ENCODE measurements around the gene CDK5RAP1.
"Not testable (repeated sequence)": the region's sequence is repeated elsewhere in the genome, so short reads cannot be mapped to it uniquely, and the experiment has no call there.

CDK5RAP1 gene

GRCh38 chr20:33418033-33418432 lies 16.7 kb upstream of the CDK5RAP1 start:
- DNase-seq = no peak

GRCh38 chr20:33415948-33416347 lies 14.6 kb upstream of the CDK5RAP1 start:
- no peak for DNase-seq

GRCh38 chr20:33412484-33412838 lies 11.1 kb upstream of the CDK5RAP1 start:
- DNase-seq = no peak

GRCh38 chr20:33411711-33412483 lies 10.6 kb upstream of the CDK5RAP1 start:
- DNase-seq = no peak

- DNase-seq = no peak
Measured at GRCh38 chr20:33411242-33411641, 9.9 kb upstream of the CDK5RAP1 start.

- DNase-seq = no peak
Measured at GRCh38 chr20:33410081-33410742, 8.9 kb upstream of the CDK5RAP1 start.

DNA sequence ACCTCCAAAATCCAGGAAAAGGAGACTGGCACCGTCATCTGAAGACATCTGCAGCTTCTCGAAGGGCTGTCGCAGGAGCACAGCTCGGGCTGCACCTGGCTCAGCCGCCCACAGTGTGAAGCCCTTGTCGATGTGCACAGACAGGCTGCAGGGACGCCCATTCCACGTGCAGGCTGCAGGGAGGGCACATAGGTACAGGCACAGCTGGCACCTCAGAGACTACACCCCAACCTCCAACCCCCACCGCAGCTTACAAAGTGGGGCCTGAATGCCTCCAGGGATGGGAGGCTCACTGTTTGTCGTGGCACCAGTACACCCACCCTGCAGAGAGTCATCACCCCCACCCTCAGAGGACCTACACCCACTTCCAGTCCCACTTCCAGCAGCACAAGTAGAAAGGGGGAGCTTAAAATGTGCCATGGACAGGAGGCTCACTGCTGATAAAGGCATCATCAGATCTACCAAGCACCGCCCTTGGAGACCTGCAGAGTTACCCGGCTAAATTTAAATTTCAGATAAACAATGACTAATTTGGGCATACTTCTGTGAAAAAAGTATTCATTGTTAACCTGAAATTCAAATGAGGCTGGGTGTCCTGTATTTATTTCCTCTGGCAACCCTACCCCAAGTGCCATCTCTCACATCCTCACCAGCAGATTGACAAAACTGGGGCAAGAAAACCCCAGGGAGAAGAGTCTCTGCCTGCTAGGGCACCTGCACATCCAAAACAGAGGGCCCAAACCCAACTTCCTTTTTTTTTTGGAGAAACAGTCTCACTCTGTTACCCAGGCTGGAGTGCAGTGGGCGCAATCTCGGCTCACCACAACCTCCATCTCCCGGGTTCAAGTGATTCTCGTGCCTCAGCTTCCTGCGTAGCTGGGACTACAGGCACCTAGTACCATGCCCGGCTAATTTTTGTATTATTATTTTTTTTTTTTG lies 7.7 kb upstream of the CDK5RAP1 start:
- DNase-seq = no peak

DNA sequence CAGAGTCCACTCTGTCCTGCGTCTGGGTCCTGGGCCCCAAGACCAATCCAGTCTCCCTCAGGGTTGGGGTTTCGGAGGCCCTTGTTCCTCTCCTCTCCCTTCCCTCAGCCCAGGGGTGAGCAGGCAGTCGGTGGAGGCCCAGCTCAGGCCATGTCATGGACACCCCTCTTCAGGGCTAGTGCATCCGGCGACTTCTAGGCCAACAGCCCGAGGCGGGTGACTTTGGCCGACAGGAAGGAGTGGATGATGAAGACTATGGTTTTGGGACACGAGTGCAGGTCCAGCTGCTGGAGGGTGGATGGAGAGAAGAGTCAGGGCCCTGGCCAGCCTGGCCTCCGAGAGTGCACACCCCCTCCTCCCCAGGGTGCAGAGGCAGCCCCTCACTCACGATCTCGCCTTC lies 7.0 kb upstream of the CDK5RAP1 start:
- DNase-seq = no peak

- no peak for DNase-seq
Measured at GRCh38 chr20:33407796-33408195, 6.5 kb upstream of the CDK5RAP1 start.

DNA sequence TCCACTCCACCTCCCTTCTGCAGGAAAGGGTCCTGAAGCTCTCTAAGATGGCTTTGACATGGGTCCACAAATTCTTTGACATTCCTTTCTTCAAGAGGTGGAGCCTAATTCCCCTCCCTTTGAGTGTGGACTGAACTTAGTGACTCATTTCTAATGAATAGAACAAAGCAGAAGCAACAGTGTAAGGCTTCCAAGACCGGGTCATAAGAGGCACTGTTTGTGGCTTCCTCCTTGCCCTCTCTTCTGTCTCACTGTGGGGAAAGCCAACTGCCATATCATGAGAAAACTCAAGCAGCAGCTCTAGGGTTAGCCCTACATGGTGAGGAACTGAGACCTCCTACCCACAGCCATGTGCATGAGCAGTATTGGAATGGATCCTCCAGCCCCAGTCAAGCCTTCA lies 5.9 kb upstream of the CDK5RAP1 start:
- DNase-seq = no peak

DNA sequence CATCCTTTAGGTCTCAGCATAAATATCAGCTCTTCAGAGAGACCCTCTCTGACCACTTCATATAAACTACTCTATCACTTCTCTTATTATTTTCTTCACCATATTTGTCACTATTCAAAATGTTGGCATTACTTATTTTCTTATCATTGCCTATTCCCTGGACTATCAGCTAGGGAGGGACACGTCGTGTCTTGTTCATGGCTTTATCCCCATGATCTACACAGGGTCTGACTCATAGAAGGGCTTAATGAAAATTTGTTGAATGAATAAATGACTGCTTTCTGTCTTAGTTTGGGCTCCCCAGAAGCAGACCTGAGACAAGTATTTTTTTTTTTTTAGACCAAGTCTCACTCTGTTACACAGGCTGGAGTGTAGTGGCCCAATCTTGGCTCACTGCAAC lies 3.0 kb upstream of the CDK5RAP1 start:
- no peak for DNase-seq

DNA sequence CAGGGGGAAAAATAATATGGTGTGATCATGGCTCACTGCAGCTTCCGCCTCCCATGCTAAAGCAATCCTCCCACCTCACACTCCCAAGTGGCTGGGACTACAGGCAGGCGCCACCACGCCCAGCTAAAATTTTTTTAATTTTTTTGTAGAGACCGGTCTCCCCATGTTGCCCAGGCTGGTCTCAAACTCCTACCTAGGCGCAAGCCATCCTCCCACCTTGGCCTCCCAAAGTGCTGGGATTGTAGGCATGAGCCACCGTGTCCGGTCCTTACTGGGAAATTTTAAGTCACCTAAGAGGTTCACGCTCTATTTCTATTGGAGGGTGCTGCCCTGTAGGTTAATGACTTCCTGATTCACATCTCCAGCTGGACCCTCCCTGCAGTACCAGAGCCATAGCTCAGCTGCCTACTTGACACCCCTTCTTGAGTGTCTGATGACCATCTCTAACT lies 626 bp upstream of the CDK5RAP1 start:
- no peak for DNase-seq

DNA sequence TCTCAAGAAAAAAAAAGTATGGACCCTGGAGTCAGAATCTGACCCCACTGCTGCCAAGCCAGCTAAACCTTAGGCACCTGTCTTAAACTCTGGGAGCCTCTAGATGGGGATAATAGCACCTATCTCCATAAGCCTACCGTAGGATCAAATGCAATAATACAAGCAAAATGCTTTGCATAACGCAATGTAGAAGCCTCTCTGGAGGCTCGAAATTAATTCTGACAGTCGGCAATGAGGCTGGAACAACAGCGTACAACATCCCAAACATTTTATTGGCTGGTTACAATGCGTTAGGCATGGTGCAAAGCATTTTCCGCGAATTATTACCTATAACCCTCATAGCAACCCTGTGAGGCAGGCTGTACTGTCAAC lies 521 bp downstream of the CDK5RAP1 start:
- no peak for DNase-seq

DNA sequence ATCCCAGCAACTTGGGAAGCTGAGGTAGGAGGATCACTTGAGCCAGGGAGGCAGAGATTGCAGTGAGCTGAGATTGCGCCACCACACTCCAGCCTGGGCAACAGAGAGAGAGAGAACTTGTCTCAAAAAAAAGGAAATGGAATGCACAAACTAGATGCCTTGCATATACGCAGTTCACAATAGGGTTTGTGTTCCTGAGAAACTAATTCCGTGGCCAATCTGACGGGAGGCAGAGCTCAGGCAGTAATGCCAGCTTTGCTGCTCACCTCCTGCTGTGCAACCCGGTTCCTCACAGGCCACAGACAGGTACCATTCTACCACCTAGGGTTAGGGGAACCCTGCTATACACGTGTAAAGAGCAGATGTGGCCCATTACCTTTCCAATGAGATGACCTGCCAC lies 1.4 kb downstream of the CDK5RAP1 start:
- DNase-seq = no peak

GRCh38 chr20:33394718-33395117 lies 6.6 kb downstream of the CDK5RAP1 start:
- no peak for DNase-seq

GRCh38 chr20:33393609-33394008 lies 7.7 kb downstream of the CDK5RAP1 start:
- DNase-seq = no peak

- no peak for DNase-seq
Measured at GRCh38 chr20:33391722-33392415, 9.4 kb downstream of the CDK5RAP1 start.

- not testable (repeated sequence) for DNase-seq
Measured at GRCh38 chr20:33389326-33389725, 12.0 kb downstream of the CDK5RAP1 start.

- DNase-seq = no peak
Measured at GRCh38 chr20:33388268-33388667, 13.1 kb downstream of the CDK5RAP1 start.

DNA sequence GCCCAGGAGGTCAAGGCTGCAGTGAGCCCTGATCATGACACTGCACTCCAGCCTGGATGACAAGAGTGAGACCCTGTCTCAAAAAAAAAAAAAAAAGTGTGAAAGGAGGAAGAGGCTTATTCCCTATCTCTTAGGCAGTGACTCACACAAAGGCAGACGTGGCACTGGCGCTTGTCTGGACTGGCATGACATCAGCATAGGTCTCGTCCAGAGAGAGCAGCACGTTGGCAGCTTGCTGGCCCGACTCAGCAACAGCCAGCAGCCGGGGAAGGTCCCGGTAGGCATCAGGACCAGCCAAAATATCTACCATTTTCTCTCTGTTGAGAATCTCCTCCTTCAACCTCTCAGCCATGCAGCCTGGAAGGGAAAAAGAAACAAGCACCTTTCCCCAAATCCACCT lies 14.1 kb downstream of the CDK5RAP1 start:
- DNase-seq = no peak

DNA sequence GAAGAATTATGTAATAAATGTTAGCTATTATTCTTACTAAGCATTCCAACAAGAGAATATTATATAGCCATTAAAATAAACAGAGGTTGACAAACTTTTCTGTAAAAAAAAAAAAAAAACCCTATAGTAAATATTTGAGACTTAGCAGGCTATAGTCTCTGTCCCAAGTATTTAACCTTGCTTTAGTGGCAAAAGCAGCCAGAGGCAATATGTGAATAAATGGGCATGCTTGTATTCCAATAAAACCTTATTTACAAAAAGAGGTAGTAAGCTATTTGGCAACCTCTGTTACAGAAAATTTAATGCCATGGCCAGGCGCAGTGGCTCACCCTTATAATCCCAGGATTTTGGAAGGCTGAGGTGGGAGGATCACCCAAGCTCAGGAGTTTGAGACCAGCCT lies 14.6 kb downstream of the CDK5RAP1 start:
- DNase-seq = no peak

- no peak for DNase-seq
Measured at GRCh38 chr20:33377366-33377765, 24.0 kb downstream of the CDK5RAP1 start.

All from NCI-H1048 (cell line).